Endodermal cell (in vitro differentiated cells): Measurements from ENCODE around the gene KCTD8. TPM values are rescaled to one million over a fixed set of nuclear protein-coding genes. Genes with fewer than 3 reads are reported as not detected.
A peak's percentile ranks its signal among the peaks of the same experiment; 100 is the strongest.

ENCODE experiments used
- DNase-seq: peaks from one replicate; pipeline ENCODE4 v3.0.0-alpha.2; 2017
- H3K27ac ChIP-seq: 2 replicates; pipeline ENCODE4 v1.5.1; 2013; ENCODE audit warnings: mild to moderate bottlenecking, low read depth, low read length, moderate library complexity
- H3K27me3 ChIP-seq: 2 replicates; pipeline ENCODE4 v1.6.1; 2013; ENCODE audit warnings: mild to moderate bottlenecking, low read length, moderate library complexity; ENCODE audit not compliant: insufficient read depth, control insufficient read depth, poor library complexity, severe bottlenecking
- H3K36me3 ChIP-seq: 2 replicates; pipeline ENCODE4 v1.7.0; 2013; ENCODE audit warnings: mild to moderate bottlenecking, low read length, moderate library complexity; ENCODE audit not compliant: control insufficient read depth, insufficient read depth
- H3K4me1 ChIP-seq: one replicate; pipeline ENCODE4 v1.7.0; 2013; ENCODE audit warnings: low read length; ENCODE audit not compliant: control insufficient read depth, insufficient read depth
- H3K4me3 ChIP-seq: 2 replicates; pipeline ENCODE4 v1.5.1; 2013; ENCODE audit warnings: mild to moderate bottlenecking, low read length, moderate library complexity
- H3K9ac ChIP-seq: 2 replicates; pipeline ENCODE4 v1.6.1; 2013; ENCODE audit warnings: mild to moderate bottlenecking, low read length, moderate library complexity; ENCODE audit not compliant: poor library complexity, severe bottlenecking; ENCODE audit errors: extremely low read depth
- H3K9me3 ChIP-seq: 2 replicates; pipeline ENCODE4 v1.6.1; 2013; ENCODE audit warnings: mild to moderate bottlenecking, low read length, moderate library complexity; ENCODE audit not compliant: control insufficient read depth
- H3K27ac Mint-ChIP-seq: 2 replicates; pipeline ENCODE4 v1.8.0; 2020; ENCODE audit warnings: mixed read lengths
- H3K27me3 Mint-ChIP-seq: 2 replicates; pipeline ENCODE4 v1.8.0; 2021; ENCODE audit warnings: mild to moderate bottlenecking, mixed read lengths; ENCODE audit not compliant: insufficient read depth
- H3K36me3 Mint-ChIP-seq: 2 replicates; pipeline ENCODE4 v1.8.0; 2020; ENCODE audit warnings: low read depth, mixed read lengths
- H3K4me1 Mint-ChIP-seq: 2 replicates; pipeline ENCODE4 v1.8.0; 2020; ENCODE audit warnings: mixed read lengths
- H3K4me3 Mint-ChIP-seq: 2 replicates; pipeline ENCODE4 v1.8.0; 2020; ENCODE audit warnings: mild to moderate bottlenecking, moderate library complexity, mixed read lengths
- H3K9me3 Mint-ChIP-seq: 2 replicates; pipeline ENCODE4 v1.8.0; 2020; ENCODE audit warnings: mild to moderate bottlenecking, mixed read lengths
- CTCF ChIP-seq: fragments of 200-600 bp; sonication (generic); conservative IDR thresholded peaks from 2 replicates; pipeline ENCODE4 v1.5.0; 2021; ENCODE audit warnings: antibody characterized with exemption, mild to moderate bottlenecking
- WGBS, 2 experiments: methylation state at CpG; one replicate each; pipeline versions ENCODE4 v1.1.5 to v1.1.7; 2013; ENCODE audit warnings: missing lambda C conversion rate in 2 of 2, mixed read lengths in 1 of 2; ENCODE audit not compliant: insufficient coverage in 1 of 2, insufficient read length in 1 of 2; 5-methylcytosine and 5-hydroxymethylcytosine counted together
- total RNA-seq, 2 donors: library from RNA; stranded (reverse); fragmentation: NEBNext Ultra II Directional in 1 of 2; extraction: Animal tissue kit (Norgen Biotek cat#: 25700) in 1 of 2; gene quantifications; 2 replicates in 1 of 2; 3 replicates in 1 of 2; pipeline ENCODE4 v1.2.1, GENCODE V29; 2021

KCTD8 gene
- total RNA-seq, 2 donors from 2014 or later: 0.88 to 1.2 TPM

- no peak for DNase-seq
- H3K27ac ChIP-seq: no peak overlapping the region
- no peaks in the 10 kb centered on the region for H3K9me3 ChIP-seq
- Mint-ChIP-seq H3K27ac (peak overlapping the region; percentile 57), H3K36me3 (no peaks in the 10 kb centered on the region), H3K4me1 (peaks cover 5% of the 10 kb centered on the region), H3K4me3 (no peak overlapping the region), H3K9me3 (no peaks in the 10 kb centered on the region), H3K27me3 (no peaks in the 10 kb centered on the region)
- WGBS, 2 experiments: 80 to 91% methylated on average over 1 to 2 of the region's 2 CpGs
- no peaks in the 10 kb centered on the region for H3K4me1 ChIP-seq
- H3K36me3 ChIP-seq: no peaks in the 10 kb centered on the region
- H3K27me3 ChIP-seq: no peaks in the 10 kb centered on the region
- TF ChIP-seq CTCF: peak; percentile 65
- H3K9ac ChIP-seq: no peak overlapping the region
- H3K4me3 ChIP-seq: no peak overlapping the region
Measured at GRCh38 chr4:44256414-44256813, 192.2 kb downstream of the KCTD8 start.

- peaks cover 2% of the 10 kb centered on the region for H3K27me3 Mint-ChIP-seq
- H3K9me3 Mint-ChIP-seq: no peaks in the 10 kb centered on the region
- Histone ChIP-seq H3K4me1 (no peaks in the 10 kb centered on the region), H3K27ac (no peak overlapping the region), H3K36me3 (no peaks in the 10 kb centered on the region), H3K9ac (no peak overlapping the region), H3K27me3 (no peaks in the 10 kb centered on the region), H3K4me3 (no peak overlapping the region), H3K9me3 (no peaks in the 10 kb centered on the region)
- no peak for TF ChIP-seq CTCF
- H3K36me3 Mint-ChIP-seq: no peaks in the 10 kb centered on the region
- no peaks in the 10 kb centered on the region for H3K4me1 Mint-ChIP-seq
- H3K4me3 Mint-ChIP-seq: no peak overlapping the region
- no peak for DNase-seq
- H3K27ac Mint-ChIP-seq: no peak overlapping the region
Measured at GRCh38 chr4:44237643-44238042, 211.0 kb downstream of the KCTD8 start.

- Histone ChIP-seq H3K4me3 (no peak overlapping the region), H3K27ac (no peak overlapping the region), H3K9me3 (no peaks in the 10 kb centered on the region), H3K27me3 (no peaks in the 10 kb centered on the region), H3K36me3 (no peaks in the 10 kb centered on the region), H3K4me1 (peaks cover 2% of the 10 kb centered on the region), H3K9ac (no peak overlapping the region)
- 87 to 100% methylated on average over 1 to 3 of the region's 3 CpGs for WGBS, 2 experiments
- Mint-ChIP-seq H3K9me3 (no peaks in the 10 kb centered on the region), H3K27ac (no peak overlapping the region), H3K4me3 (no peak overlapping the region), H3K27me3 (peaks cover 2% of the 10 kb centered on the region), H3K36me3 (no peaks in the 10 kb centered on the region), H3K4me1 (peaks cover 2% of the 10 kb centered on the region)
- TF ChIP-seq CTCF: peak; percentile 48
- DNase-seq: peak; percentile 65
Measured at GRCh38 chr4:44235897-44236296, 212.7 kb downstream of the KCTD8 start.
